Vagina (tissue), 2 donors: ENCODE results near the gene CENPF.

ENCODE experiments used
- CTCF ChIP-seq, 3 experiments: fragments of 450-650 bp in 2 of 3; fragments of 200-600 bp in 1 of 3; sonication (generic) in 1 of 3; IDR thresholded peaks; one replicate each; pipeline ENCODE4 v1.5.1; 2017 to 2019; ENCODE audit warnings: antibody characterized with exemption in 3 of 3, mild to moderate bottlenecking in 2 of 3, moderate library complexity in 2 of 3
- POLR2A ChIP-seq, 2 donors: fragments of 450-650 bp; IDR thresholded peaks; one replicate each; pipeline ENCODE4 v1.6.1; 2017; ENCODE audit warnings: antibody characterized with exemption in 2 of 2, mild to moderate bottlenecking in 2 of 2, moderate library complexity in 2 of 2

GRCh38 chr1:214677945-214678344 lies 75.0 kb downstream of the CENPF start:
- TF ChIP-seq CTCF (IDR thresholded peaks at IDR 0.05) (no peak), POLR2A (IDR thresholded peaks at IDR 0.05) (no peak)
